HEK293 (cell line): ENCODE results near the gene RPS27A.
A peak's percentile ranks its signal among the peaks of the same experiment; 100 is the strongest.

Experiments
- ATF2 ChIP-seq: fragments of 450-650 bp; formaldehyde crosslinking; IDR thresholded peaks from 2 replicates; pipeline ENCODE4 v1.5.1; 2016; ENCODE audit warnings: missing biosample characterization, missing genetic modification characterization, low read depth
- CTCF ChIP-seq: fragments of 450-650 bp; formaldehyde crosslinking; IDR thresholded peaks from 2 replicates; pipeline ENCODE4 v1.5.1; 2016; ENCODE audit warnings: missing biosample characterization, missing genetic modification characterization
- FEZF1 ChIP-seq: fragments of 450-650 bp; formaldehyde crosslinking; IDR thresholded peaks from 2 replicates; pipeline ENCODE4 v1.5.1; 2016; ENCODE audit warnings: missing biosample characterization, missing genetic modification characterization
- INSM2 ChIP-seq: fragments of 450-650 bp; formaldehyde crosslinking; IDR thresholded peaks from 2 replicates; pipeline ENCODE4 v1.5.1; 2016; ENCODE audit warnings: missing biosample characterization, missing genetic modification characterization
- KLF16 ChIP-seq: fragments of 450-650 bp; formaldehyde crosslinking; IDR thresholded peaks from 2 replicates; pipeline ENCODE4 v1.5.1; 2017; ENCODE audit warnings: missing biosample characterization, missing genetic modification characterization
- KLF8 ChIP-seq: fragments of 450-650 bp; formaldehyde crosslinking; IDR thresholded peaks from 2 replicates; pipeline ENCODE4 v1.5.1; 2016; ENCODE audit warnings: missing biosample characterization, missing genetic modification characterization
- OVOL3 ChIP-seq: fragments of 450-650 bp; formaldehyde crosslinking; IDR thresholded peaks from 2 replicates; pipeline ENCODE4 v1.5.1; 2016; ENCODE audit warnings: missing biosample characterization, missing genetic modification characterization
- PATZ1 ChIP-seq: fragments of 450-650 bp; formaldehyde crosslinking; IDR thresholded peaks from 2 replicates; pipeline ENCODE4 v1.5.1; 2016; ENCODE audit warnings: missing biosample characterization, missing genetic modification characterization
- PRDM1 ChIP-seq: fragments of 450-650 bp; formaldehyde crosslinking; IDR thresholded peaks from 2 replicates; pipeline ENCODE4; 2016; ENCODE audit warnings: missing biosample characterization, missing genetic modification characterization
- REPIN1 ChIP-seq: fragments of 450-650 bp; formaldehyde crosslinking; IDR thresholded peaks from 2 replicates; pipeline ENCODE4 v1.5.1; 2017; ENCODE audit warnings: missing biosample characterization, missing genetic modification characterization, low read depth
- SCRT1 ChIP-seq: fragments of 450-650 bp; formaldehyde crosslinking; IDR thresholded peaks from 2 replicates; pipeline ENCODE4 v1.5.1; 2016; ENCODE audit warnings: missing biosample characterization, missing genetic modification characterization, borderline replicate concordance
- SP3 ChIP-seq: fragments of 450-650 bp; formaldehyde crosslinking; IDR thresholded peaks from 2 replicates; pipeline ENCODE4 v1.5.1; 2016; ENCODE audit warnings: missing biosample characterization, missing genetic modification characterization
- ZBTB20 ChIP-seq: fragments of 450-650 bp; formaldehyde crosslinking; IDR thresholded peaks from 2 replicates; pipeline ENCODE4 v1.5.1; 2016; ENCODE audit warnings: missing biosample characterization, missing genetic modification characterization
- ZIC2 ChIP-seq: fragments of 450-650 bp; formaldehyde crosslinking; IDR thresholded peaks from 2 replicates; pipeline ENCODE4 v1.5.1; 2016; ENCODE audit warnings: missing biosample characterization, missing genetic modification characterization
- ZNF121 ChIP-seq: fragments of 450-650 bp; formaldehyde crosslinking; IDR thresholded peaks from 2 replicates; pipeline ENCODE4 v1.5.1; 2016; ENCODE audit warnings: missing biosample characterization, missing genetic modification characterization
- ZNF266 ChIP-seq: fragments of 450-650 bp; formaldehyde crosslinking; IDR thresholded peaks from 2 replicates; pipeline ENCODE4 v1.5.1; 2016; ENCODE audit warnings: missing biosample characterization, missing genetic modification characterization, low read depth
- ZNF311 ChIP-seq: fragments of 450-650 bp; formaldehyde crosslinking; IDR thresholded peaks from 2 replicates; pipeline ENCODE4 v1.5.1; 2017; ENCODE audit warnings: missing biosample characterization, missing genetic modification characterization, borderline replicate concordance
- ZNF324 ChIP-seq: fragments of 450-650 bp; formaldehyde crosslinking; IDR thresholded peaks from 2 replicates; pipeline ENCODE4 v1.5.1; 2016; ENCODE audit warnings: missing biosample characterization, missing genetic modification characterization
- ZNF341 ChIP-seq: fragments of 450-650 bp; formaldehyde crosslinking; IDR thresholded peaks from 2 replicates; pipeline ENCODE4; 2016; ENCODE audit warnings: low read depth, missing biosample characterization, missing genetic modification characterization
- ZNF362 ChIP-seq: fragments of 450-650 bp; formaldehyde crosslinking; IDR thresholded peaks from 2 replicates; pipeline ENCODE4 v1.5.1; 2016; ENCODE audit warnings: missing biosample characterization, missing genetic modification characterization
- ZNF394 ChIP-seq: fragments of 450-650 bp; formaldehyde crosslinking; IDR thresholded peaks from 2 replicates; pipeline ENCODE4 v1.5.1; 2016; ENCODE audit warnings: missing biosample characterization, missing genetic modification characterization, mild to moderate bottlenecking, moderate library complexity, borderline replicate concordance
- ZNF404 ChIP-seq: fragments of 450-650 bp; formaldehyde crosslinking; IDR thresholded peaks from 2 replicates; pipeline ENCODE4 v1.5.1; 2017; ENCODE audit warnings: missing biosample characterization, missing genetic modification characterization
- ZNF514 ChIP-seq: fragments of 450-650 bp; formaldehyde crosslinking; IDR thresholded peaks from 2 replicates; pipeline ENCODE4 v1.5.1; 2016; ENCODE audit warnings: missing biosample characterization, missing genetic modification characterization
- ZNF585B ChIP-seq: fragments of 450-650 bp; formaldehyde crosslinking; IDR thresholded peaks from 2 replicates; pipeline ENCODE4 v1.5.1; 2016; ENCODE audit warnings: missing biosample characterization, missing genetic modification characterization
- ZNF639 ChIP-seq: fragments of 450-650 bp; formaldehyde crosslinking; IDR thresholded peaks from 2 replicates; pipeline ENCODE4 v1.5.1; 2016; ENCODE audit warnings: missing biosample characterization, missing genetic modification characterization
- ZNF747 ChIP-seq: fragments of 450-650 bp; formaldehyde crosslinking; IDR thresholded peaks from 2 replicates; pipeline ENCODE4 v1.5.1; 2016; ENCODE audit warnings: missing biosample characterization, missing genetic modification characterization
- ZNF785 ChIP-seq: fragments of 450-650 bp; formaldehyde crosslinking; IDR thresholded peaks from 2 replicates; pipeline ENCODE4 v1.5.1; 2016; ENCODE audit warnings: missing biosample characterization, missing genetic modification characterization
- ZNF843 ChIP-seq: fragments of 450-650 bp; formaldehyde crosslinking; IDR thresholded peaks from 2 replicates; pipeline ENCODE4 v1.5.1; 2016; ENCODE audit warnings: missing biosample characterization, missing genetic modification characterization
- ZXDB ChIP-seq: fragments of 450-650 bp; formaldehyde crosslinking; IDR thresholded peaks from 2 replicates; pipeline ENCODE4 v1.5.1; 2016; ENCODE audit warnings: missing biosample characterization, missing genetic modification characterization

Gene RPS27A

GRCh38 chr2:55268907-55269644, 36.6 kb downstream of the RPS27A start, which contains the start of gene MTIF2 (continued):
- TF ChIP-seq ZIC2 (tag by site-specific recombination), result peak; percentile 86
- TF ChIP-seq PATZ1 (tag by site-specific recombination), result peak; percentile 88
- TF ChIP-seq SP3 (tag by site-specific recombination), result peak; percentile 82
- peak; percentile 95 for TF ChIP-seq CTCF (tag by site-specific recombination)
- TF ChIP-seq ZNF514, result no peak
- 0 out of 2 replicates have a peak, but pooled peaks have one; percentile 11 for TF ChIP-seq ZNF785
- TF ChIP-seq SCRT1 (tag by site-specific recombination), result peak; percentile 99
- TF ChIP-seq ZNF121 (tag by site-specific recombination), result peak; percentile 41; the same call in 1 of the 2 replicates
- peak; percentile 86 for TF ChIP-seq KLF8
- TF ChIP-seq KLF16 (tag by site-specific recombination), result peak; percentile 95
- TF ChIP-seq ZNF362 (tag by site-specific recombination), result peak; percentile 76; the same call in 1 of the 2 replicates
- TF ChIP-seq ZNF266 (tag by site-specific recombination), result no peak
- TF ChIP-seq ZNF747, result no peak
- peak; percentile 90 for TF ChIP-seq ZNF639 (tag by site-specific recombination)
- peak; percentile 37; the same call in 1 of the 2 replicates for TF ChIP-seq INSM2
- TF ChIP-seq ZBTB20 (tag by site-specific recombination), result peak; percentile 94
- TF ChIP-seq ZNF394 (tag by site-specific recombination), result peak; percentile 64; the same call in 1 of the 2 replicates
- TF ChIP-seq ZNF843 (tag by site-specific recombination), result peak; percentile 46; the same call in 1 of the 2 replicates
- peak; percentile 62 for TF ChIP-seq ZNF324 (tag by site-specific recombination)
- TF ChIP-seq ZNF311 (tag by site-specific recombination), result no peak
- no peak for TF ChIP-seq ZNF404 (tag by site-specific recombination)
- peak; percentile 99 for TF ChIP-seq ZXDB (tag by site-specific recombination)
- TF ChIP-seq PRDM1 (tag by site-specific recombination), result peak; percentile 99
- TF ChIP-seq ZNF341, result peak; percentile 67
- peak; percentile 92 for TF ChIP-seq OVOL3
- TF ChIP-seq ATF2 (tag by site-specific recombination), result no peak
- peak; percentile 67 for TF ChIP-seq FEZF1
- no peak; the same call in 1 of the 2 replicates for TF ChIP-seq ZNF585B (tag by site-specific recombination)
- TF ChIP-seq REPIN1 (tag by site-specific recombination), result peak; percentile 42; the same call in 1 of the 2 replicates
